K562 (cell line): ENCODE measurements around the gene PHF10. TPM values are rescaled to one million over a fixed set of nuclear protein-coding genes. Genes with fewer than 3 reads are reported as not detected.

ENCODE experiments used
- ATAC-seq: fragments of 200-7000 bp; cut with Tn5 transposase; 3 replicates; pipeline ENCODE4 v1.9.1; 2020; ENCODE audit warnings: moderate library complexity
- BruUV-seq: library from RNA; stranded (reverse); fragments of 400-500 nt; replicated peaks from 2 replicates; lab custom pipeline; 2021; lab: Mats Ljungman, UMichigan
- CTCF ChIA-PET: fragments of 300-600 bp; formaldehyde crosslinking; extraction: SDS; loops from one replicate; lab custom pipeline; 2021; ENCODE audit warnings: low intra/inter-chr PET ratio; lab: Yijun Ruan, JAX
- POLR2A ChIA-PET: fragments of 300-600, 350-650 bp; sonication (Branson Sonifier 250); formaldehyde crosslinking; extraction: SDS; loops from one replicate; lab custom pipeline; 2021; ENCODE audit warnings: antibody characterized with exemption, inconsistent platforms; lab: Yijun Ruan, JAX
- DNase-seq, 4 experiments: peaks; one replicate each; pipeline versions ENCODE4 v3.0.0 to v3.0.0-alpha.2; 2011 to 2018; ENCODE audit warnings: low spot score in 3 of 4, mixed read lengths in 3 of 4; ENCODE audit errors: extremely low read depth in 1 of 4
- FAIRE-seq: peaks from 2 replicates; lab custom pipeline; 2011; peaks lifted over from hg19 to GRCh38; lab: Jason Lieb, UNC
- H2AFZ ChIP-seq: 2 replicates; pipeline ENCODE4 v1.6.0; 2011; ENCODE audit warnings: low read depth, low read length, control low read depth, inconsistent platforms
- H3K27ac ChIP-seq: fragments of 200-600 bp; 3 replicates; pipeline ENCODE4 v1.8.0; 2011; ENCODE audit warnings: low read depth, mild to moderate bottlenecking, control low read depth, inconsistent platforms, low read length, moderate library complexity, mixed read lengths; ENCODE audit errors: extremely low read depth
- H3K27me3 ChIP-seq, 2 experiments: fragments of 300-600 bp in 1 of 2; 2 replicates in 1 of 2; 3 replicates in 1 of 2; pipeline versions ENCODE4 v1.6.0 to v1.8.0; 2011; ENCODE audit warnings: inconsistent platforms in 2 of 2, low read length in 2 of 2, mild to moderate bottlenecking in 1 of 2, mixed read lengths in 1 of 2, moderate library complexity in 1 of 2; ENCODE audit not compliant: control insufficient read depth in 2 of 2, insufficient read depth in 2 of 2
- H3K36me3 ChIP-seq: fragments of 300-600 bp; 3 replicates; pipeline ENCODE4 v1.8.0; 2011; ENCODE audit warnings: mild to moderate bottlenecking, low read length, inconsistent platforms; ENCODE audit not compliant: control insufficient read depth, insufficient read depth
- H3K4me1 ChIP-seq, 2 experiments: fragments of 200-600 bp in 1 of 2; replicated peaks in 1 of 2; 2 replicates in 1 of 2; 3 replicates in 1 of 2; pipeline versions ENCODE4 v1.5.1 to v1.8.0; 2011; ENCODE audit warnings: inconsistent platforms in 2 of 2, low read length in 2 of 2, mild to moderate bottlenecking in 1 of 2, mixed read lengths in 1 of 2, moderate library complexity in 1 of 2; ENCODE audit not compliant: control insufficient read depth in 2 of 2, insufficient read depth in 2 of 2
- H3K4me2 ChIP-seq: 2 replicates; pipeline ENCODE4 v1.6.1; 2011; ENCODE audit warnings: low read length, control low read depth, inconsistent platforms, mixed read lengths; ENCODE audit not compliant: insufficient read depth
- H3K4me3 ChIP-seq: fragments of 200-600 bp; sonication (generic), shearing (Covaris generic); 2 replicates; pipeline ENCODE4 v1.5.1; 2016; ENCODE audit warnings: control low read depth, inconsistent platforms
- H3K79me2 ChIP-seq: fragments of 200-600 bp; 3 replicates; pipeline ENCODE4 v1.8.0; 2011; ENCODE audit warnings: low read length, inconsistent platforms; ENCODE audit not compliant: control insufficient read depth, insufficient read depth
- H3K9ac ChIP-seq, 2 experiments: 2 replicates each; pipeline versions ENCODE4 v1.6.0 to v1.6.1; 2011; ENCODE audit warnings: low read depth in 2 of 2, low read length in 2 of 2, control low read depth in 1 of 2, inconsistent platforms in 1 of 2, mild to moderate bottlenecking in 1 of 2, mixed read lengths in 1 of 2; ENCODE audit not compliant: insufficient read depth in 1 of 2
- H3K9me1 ChIP-seq: one replicate; pipeline ENCODE4 v1.6.0; 2011; ENCODE audit warnings: inconsistent platforms, mild to moderate bottlenecking, low read length, moderate library complexity; ENCODE audit not compliant: control insufficient read depth, insufficient read depth
- H3K9me3 ChIP-seq: replicated peaks from 2 replicates; pipeline ENCODE4 v1.5.1; 2011; ENCODE audit warnings: low read depth, low read length, inconsistent platforms; ENCODE audit not compliant: control insufficient read depth, insufficient read depth
- H4K20me1 ChIP-seq: replicated peaks from 2 replicates; pipeline ENCODE4 v1.6.1; 2011; ENCODE audit warnings: low read length, inconsistent platforms, mixed read lengths; ENCODE audit not compliant: control insufficient read depth, insufficient read depth
- DMBX1 ChIP-seq: fragments of 250-450 bp; sonication (Bioruptor Pico); IDR thresholded peaks from 2 replicates; pipeline ENCODE4 v1.8.0; 2022; ENCODE audit warnings: inconsistent platforms, mild to moderate bottlenecking, moderate library complexity, borderline replicate concordance
- FOXK1 ChIP-seq: sonication (generic); formaldehyde crosslinking; IDR thresholded peaks from 2 replicates; pipeline ENCODE4 v1.8.0; 2022; ENCODE audit warnings: missing genetic modification reagents, mild to moderate bottlenecking, borderline replicate concordance
- HDAC3 ChIP-seq: fragments of 450-650 bp; IDR thresholded peaks from 2 replicates; pipeline ENCODE4 v1.6.1; 2018; ENCODE audit warnings: borderline replicate concordance, mild to moderate bottlenecking, moderate library complexity; ENCODE audit not compliant: partially characterized antibody
- L3MBTL2 ChIP-seq: fragments of 450-650 bp; IDR thresholded peaks from 2 replicates; pipeline ENCODE4 v1.6.1; 2016; ENCODE audit warnings: mild to moderate bottlenecking, moderate library complexity
- MYC ChIP-seq, 2 experiments: fragments of 250-450 bp in 1 of 2; sonication (Bioruptor Pico) in 1 of 2; IDR thresholded peaks; 2 replicates each; pipeline versions ENCODE4 v1.5.1 to v1.6.1; 2012 to 2021; ENCODE audit warnings: low read depth in 2 of 2, borderline replicate concordance in 1 of 2, improper control_type of control experiment in 1 of 2, low read length in 1 of 2, mild to moderate bottlenecking in 1 of 2, moderate library complexity in 1 of 2
- POLR2AphosphoS2 ChIP-seq: IDR thresholded peaks from 2 replicates; pipeline ENCODE4 v1.6.1; 2012; ENCODE audit warnings: low read length, improper control_type of control experiment
- PURB ChIP-seq: sonication (generic); formaldehyde crosslinking; IDR thresholded peaks from 2 replicates; pipeline ENCODE4 v1.9.0; 2021; ENCODE audit warnings: low read depth, mild to moderate bottlenecking, missing genetic modification reagents
- ZFP30 ChIP-seq: fragments of 250-450 bp; sonication (Bioruptor Pico); IDR thresholded peaks from 2 replicates; pipeline ENCODE4 v1.8.0; 2022; ENCODE audit warnings: moderate library complexity, mild to moderate bottlenecking, inconsistent platforms, borderline replicate concordance
- ZFP36 ChIP-seq: fragments of 150-350 bp; IDR thresholded peaks from 2 replicates; pipeline ENCODE4 v1.6.1; 2018; ENCODE audit warnings: low read length, low read depth; ENCODE audit not compliant: partially characterized antibody
- ZNF224 ChIP-seq: sonication (generic); formaldehyde crosslinking; IDR thresholded peaks from 2 replicates; pipeline ENCODE4 v1.8.0; 2022; ENCODE audit warnings: mild to moderate bottlenecking, missing genetic modification reagents
- ZNF232 ChIP-seq: sonication (generic); formaldehyde crosslinking; IDR thresholded peaks from 2 replicates; pipeline ENCODE4 v1.8.0; 2022; ENCODE audit warnings: mild to moderate bottlenecking, missing genetic modification reagents
- WGBS: fragments of 100-300 bp; shearing (Covaris generic); methylation state at CpG from one replicate; pipeline ENCODE4 v1.1.6; 2016; ENCODE audit warnings: low coverage, mixed read lengths; ENCODE audit not compliant: insufficient coverage; ENCODE audit errors: missing lambda C conversion rate; 5-methylcytosine and 5-hydroxymethylcytosine counted together
- in situ Hi-C: fragments of 300-500 bp; cut with MboI; formaldehyde crosslinking; loops from 4 replicates; pipeline ENCODE4 v1.15.0; 2018; ENCODE audit warnings: inconsistent platforms, mixed read lengths
- intact Hi-C: fragments of 100-400 bp; cut with micrococcal nuclease; formaldehyde crosslinking; loops from 2 replicates; pipeline ENCODE4 v1.14.2; 2022
- polyA plus RNA-seq, 8 experiments: library from polyadenylated mRNA; depleted of rRNA in 4 of 8; stranded (reverse) in 5 of 8; unstranded in 3 of 8; fragments of >200 nt; fragmentation: Nextera tagmentation in 2 of 8; fragmentation: Illumina TruSeq in 1 of 8; extraction: Ambion mirVana in 2 of 8; extraction: Trizol in 1 of 8; gene quantifications; 2 replicates each; pipeline versions ENCODE4 v1.2.1 to v1.2.3, GENCODE V29; 2011 to 2014; ENCODE audit warnings: inconsistent platforms in 1 of 8, missing spikeins in 1 of 8
- total RNA-seq, 7 experiments: library from RNA; depleted of rRNA in 6 of 7; stranded (reverse); fragments of >200 nt in 6 of 7; fragmentation: Illumina TruSeq in 2 of 7; extraction: Trizol in 2 of 7; gene quantifications; 2 replicates each; pipeline versions ENCODE4 v1.2.1 to v1.2.3, GENCODE V29; 2011 to 2021; ENCODE audit warnings: low replicate concordance in 1 of 7

Gene PHF10
- total and polyA plus RNA-seq, 9 of the 15 experiments (the other 6 are each of a cell fraction or from before 2014, with no cell fraction given), result 23.9 to 88.9 (median 46.0) TPM

GRCh38 chr6:169669889-169670288 lies 54.4 kb downstream of the PHF10 start (continued):
- TF ChIP-seq DMBX1 (CRISPR knock-in tag) (no peak), ZFP30 (CRISPR knock-in tag) (no peak), FOXK1 (CRISPR knock-in tag) (no peak), ZNF232 (CRISPR knock-in tag) (no peak), L3MBTL2 (no peak), ZNF224 (CRISPR knock-in tag) (no peak), ZFP36 (no peak)

DNA sequence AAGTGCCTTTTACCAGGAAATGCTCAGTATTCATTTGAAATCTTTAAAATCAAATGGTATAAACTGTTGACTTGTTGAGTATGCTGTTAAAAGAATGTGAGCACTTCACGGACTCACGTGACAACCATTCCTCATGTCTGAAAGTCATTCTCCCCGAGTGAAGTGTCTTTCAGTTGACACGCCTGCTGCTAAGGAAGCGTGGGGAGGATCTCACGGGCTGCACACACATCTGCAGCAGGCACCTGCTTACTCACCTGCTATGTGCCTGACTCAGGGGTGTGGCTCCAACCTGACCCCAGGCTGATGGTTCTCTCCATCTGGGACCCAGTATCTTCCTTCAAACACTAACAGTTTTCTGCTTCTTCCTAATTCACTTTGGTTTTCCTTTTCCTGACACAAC lies 55.2 kb downstream of the PHF10 start:
- intact Hi-C loops (no loop called here), in situ Hi-C loops (no loop called here)
- ChIA-PET CTCF (no interaction called here), POLR2A (interaction anchor here (2.0 kb wide), 1 partner anchor 9 kb away, joined by 7 read pairs; no protein-coding TSS in a partner anchor)
- DNase-seq, result no peak
- Histone ChIP-seq H3K27ac (no peak overlapping the region), H3K9ac (no peak overlapping the region), H3K27me3 (no peaks in the 10 kb centered on the region), H3K9me3 (no peaks in the 10 kb centered on the region), H2AFZ (no peak overlapping the region), H3K9me1 (no peaks in the 10 kb centered on the region), H3K4me3 (no peak overlapping the region), H3K4me1 (no peaks in the 10 kb centered on the region; a peak in 1 of 5 replicates), H4K20me1 (no peaks in the 10 kb centered on the region), H3K79me2 (no peaks in the 10 kb centered on the region), H3K4me2 (no peak overlapping the region), H3K36me3 (peaks cover 70% of the 10 kb centered on the region)
- peak; percentile 63 for FAIRE-seq
- BruUV-seq, result TSS peak; percentile 27
- 81% methylated on average over 6 of the region's 6 CpGs for WGBS
- no peak for ATAC-seq
- TF ChIP-seq HDAC3 (no peak), MYC (IDR thresholded peaks at IDR 0.05; ENCODE audit: low read depth, low read length) (no peak), MYC (CRISPR knock-in tag; IDR thresholded peaks at IDR 0.05; ENCODE audit: borderline replicate concordance, low read depth) (no peak), POLR2AphosphoS2 (no peak), PURB (CRISPR knock-in tag) (no peak)
